ENCODE results near the gene ACVRL1.

Gene ACVRL1

DNA sequence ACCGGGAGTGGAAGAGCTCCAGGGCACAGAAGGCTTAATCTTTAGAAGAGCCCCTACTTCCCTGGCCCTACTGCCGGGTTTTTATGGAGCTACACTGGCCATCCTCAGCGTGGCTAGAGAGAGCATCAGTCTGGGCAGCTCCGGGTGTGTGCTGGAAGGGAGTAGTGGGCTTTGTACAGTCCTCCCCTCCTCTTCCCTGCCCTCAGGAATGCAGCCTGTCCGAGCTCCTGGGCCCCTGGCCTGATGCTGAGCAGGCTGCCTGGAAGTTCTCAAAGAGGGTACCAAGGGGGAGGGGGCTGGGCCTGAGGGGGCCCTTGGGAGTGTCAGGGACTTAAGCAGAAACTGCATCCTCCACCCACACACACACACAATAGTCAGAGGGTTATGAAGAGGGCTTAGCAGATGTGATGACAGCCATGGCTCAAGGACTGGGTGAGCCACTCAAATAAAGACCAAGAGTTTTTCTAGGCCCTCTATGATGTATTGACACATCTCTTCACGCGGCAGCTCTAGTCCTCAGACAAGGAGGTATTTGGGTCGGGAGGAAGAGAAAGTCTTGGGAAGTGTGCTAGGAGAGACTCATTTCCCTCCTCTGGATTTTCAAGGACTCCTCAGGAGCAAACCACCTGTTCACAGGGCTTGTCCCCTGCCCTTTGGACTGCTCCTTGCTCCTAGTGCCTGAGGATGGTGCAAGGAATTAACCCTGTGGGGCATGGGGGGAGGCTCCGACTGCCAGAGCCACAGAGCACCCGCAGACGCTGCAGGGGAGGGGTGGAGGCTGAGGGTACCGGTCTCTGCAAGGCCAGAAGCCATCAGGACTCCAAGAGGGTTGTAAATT is 42.3 kb upstream of the ACVRL1 start:
- in situ Hi-C loops (cut with MboI; ENCODE audit: low pct_unique_long_range_greater_than_20kb, low sequenced_read_pairs, unreplicated experiment) = no loop called here
- peak; percentile 37 for DNase-seq (ENCODE audit: low spot score)
- TF ChIP-seq, protein P1, sequence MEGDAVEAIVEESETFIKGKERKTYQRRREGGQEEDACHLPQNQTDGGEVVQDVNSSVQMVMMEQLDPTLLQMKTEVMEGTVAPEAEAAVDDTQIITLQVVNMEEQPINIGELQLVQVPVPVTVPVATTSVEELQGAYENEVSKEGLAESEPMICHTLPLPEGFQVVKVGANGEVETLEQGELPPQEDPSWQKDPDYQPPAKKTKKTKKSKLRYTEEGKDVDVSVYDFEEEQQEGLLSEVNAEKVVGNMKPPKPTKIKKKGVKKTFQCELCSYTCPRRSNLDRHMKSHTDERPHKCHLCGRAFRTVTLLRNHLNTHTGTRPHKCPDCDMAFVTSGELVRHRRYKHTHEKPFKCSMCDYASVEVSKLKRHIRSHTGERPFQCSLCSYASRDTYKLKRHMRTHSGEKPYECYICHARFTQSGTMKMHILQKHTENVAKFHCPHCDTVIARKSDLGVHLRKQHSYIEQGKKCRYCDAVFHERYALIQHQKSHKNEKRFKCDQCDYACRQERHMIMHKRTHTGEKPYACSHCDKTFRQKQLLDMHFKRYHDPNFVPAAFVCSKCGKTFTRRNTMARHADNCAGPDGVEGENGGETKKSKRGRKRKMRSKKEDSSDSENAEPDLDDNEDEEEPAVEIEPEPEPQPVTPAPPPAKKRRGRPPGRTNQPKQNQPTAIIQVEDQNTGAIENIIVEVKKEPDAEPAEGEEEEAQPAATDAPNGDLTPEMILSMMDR (IDR thresholded peaks at IDR 0.05; ENCODE audit: extremely low read depth, insufficient read depth, missing control alignments) = no peak

DNA sequence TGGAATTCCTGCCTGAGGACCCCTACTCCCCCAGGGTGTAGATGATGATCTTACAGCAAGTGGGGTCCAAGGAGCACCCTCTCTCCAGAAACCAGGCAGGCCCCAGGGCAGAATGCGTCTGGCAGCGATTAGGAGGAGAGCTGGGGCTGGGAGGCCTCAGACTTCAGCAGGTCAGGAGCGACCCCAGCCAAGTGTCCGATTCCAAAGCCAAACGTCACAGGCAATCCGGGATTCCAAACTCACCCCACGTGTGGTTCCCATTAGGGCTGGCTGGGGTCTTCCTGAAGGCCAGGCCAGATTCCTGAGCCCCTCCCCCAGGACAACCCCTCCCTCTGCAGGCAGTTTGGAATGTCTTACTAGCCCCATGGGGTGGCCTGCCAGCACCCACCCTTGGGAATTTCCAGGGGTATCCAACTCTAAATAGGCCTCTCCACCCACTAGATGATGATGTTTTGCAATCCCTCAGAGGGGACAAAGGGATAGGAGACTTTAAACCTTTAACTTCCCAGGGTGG is 41.5 kb upstream of the ACVRL1 start:
- TF ChIP-seq, protein P1 (IDR thresholded peaks at IDR 0.05; ENCODE audit: extremely low read depth, insufficient read depth, missing control alignments) = no peak
- in situ Hi-C loops (cut with MboI; ENCODE audit: low pct_unique_long_range_greater_than_20kb, low sequenced_read_pairs, unreplicated experiment) = no loop called here
- peak; percentile 19 for DNase-seq (ENCODE audit: low spot score)

DNA sequence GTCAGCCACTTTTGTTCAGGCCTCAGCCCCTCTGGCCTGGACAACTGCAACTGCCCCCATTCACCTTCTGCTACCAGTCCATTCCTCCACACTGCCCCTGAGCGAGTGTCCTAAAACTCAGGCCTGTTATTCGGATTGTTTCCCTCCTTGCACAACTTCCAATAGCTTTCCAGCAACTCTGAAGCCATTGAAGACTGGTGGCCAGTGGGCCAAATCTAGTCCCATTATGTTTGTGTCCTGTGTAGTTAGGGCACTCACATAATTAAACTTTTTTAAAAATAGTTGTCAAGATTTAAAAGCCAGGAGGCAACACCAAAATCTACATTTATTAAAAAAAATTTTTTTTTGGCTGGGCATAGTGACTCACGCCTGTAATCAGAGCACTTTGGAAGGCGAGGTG is 41.0 kb upstream of the ACVRL1 start:
- in situ Hi-C loops (cut with MboI; ENCODE audit: low pct_unique_long_range_greater_than_20kb, low sequenced_read_pairs, unreplicated experiment) = no loop called here
- TF ChIP-seq, protein P1 (IDR thresholded peaks at IDR 0.05; ENCODE audit: extremely low read depth, insufficient read depth, missing control alignments) = no peak
- DNase-seq (ENCODE audit: low spot score) = peak; percentile 18

DNA sequence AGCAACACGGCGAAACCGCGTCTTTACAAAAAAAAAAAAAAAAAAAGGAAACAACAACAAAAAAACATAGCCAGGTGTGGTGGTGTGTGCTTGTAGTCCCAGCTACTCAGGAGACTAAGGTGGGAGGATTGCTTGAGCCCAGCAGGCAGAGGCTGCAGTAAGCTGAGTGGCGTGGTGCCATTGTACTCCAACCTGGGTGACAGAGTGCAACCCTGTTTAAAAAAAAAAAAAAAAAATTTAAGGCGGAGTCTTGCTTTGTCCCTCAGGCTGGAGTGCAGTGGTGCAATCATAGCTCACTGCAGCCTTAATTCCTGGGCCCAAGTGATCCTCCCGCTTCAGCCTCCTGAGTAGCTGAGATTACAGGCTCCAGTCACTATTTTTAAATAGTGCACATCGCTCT is 40.5 kb upstream of the ACVRL1 start:
- in situ Hi-C loops (cut with MboI; ENCODE audit: low pct_unique_long_range_greater_than_20kb, low sequenced_read_pairs, unreplicated experiment) = no loop called here
- TF ChIP-seq, protein P1 (IDR thresholded peaks at IDR 0.05; ENCODE audit: extremely low read depth, insufficient read depth, missing control alignments) = no peak
- no peak for DNase-seq (ENCODE audit: low spot score)

DNA sequence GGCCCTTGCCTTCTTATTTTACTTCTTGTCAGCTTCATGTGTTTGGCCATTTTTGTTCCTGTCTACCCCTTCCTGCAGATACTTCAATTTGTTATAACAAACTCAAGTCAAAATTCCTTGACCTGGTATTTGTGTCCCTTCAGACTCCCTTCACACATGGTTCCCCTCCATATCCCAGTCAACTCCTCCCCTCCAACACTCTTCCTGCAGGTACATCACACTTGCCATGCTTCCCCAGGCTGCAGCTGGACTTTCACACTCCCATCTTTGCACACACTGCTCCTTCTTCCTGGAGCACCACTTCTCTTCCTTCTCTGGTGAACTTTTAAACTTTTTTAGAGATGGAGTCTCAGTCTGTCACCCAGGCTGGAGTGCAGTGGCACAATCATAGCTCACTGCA is 39.9 kb upstream of the ACVRL1 start:
- in situ Hi-C loops (cut with MboI; ENCODE audit: low pct_unique_long_range_greater_than_20kb, low sequenced_read_pairs, unreplicated experiment) = no loop called here
- DNase-seq (ENCODE audit: low spot score) = no peak
- TF ChIP-seq, protein P1 (IDR thresholded peaks at IDR 0.05; ENCODE audit: extremely low read depth, insufficient read depth, missing control alignments) = no peak

DNA sequence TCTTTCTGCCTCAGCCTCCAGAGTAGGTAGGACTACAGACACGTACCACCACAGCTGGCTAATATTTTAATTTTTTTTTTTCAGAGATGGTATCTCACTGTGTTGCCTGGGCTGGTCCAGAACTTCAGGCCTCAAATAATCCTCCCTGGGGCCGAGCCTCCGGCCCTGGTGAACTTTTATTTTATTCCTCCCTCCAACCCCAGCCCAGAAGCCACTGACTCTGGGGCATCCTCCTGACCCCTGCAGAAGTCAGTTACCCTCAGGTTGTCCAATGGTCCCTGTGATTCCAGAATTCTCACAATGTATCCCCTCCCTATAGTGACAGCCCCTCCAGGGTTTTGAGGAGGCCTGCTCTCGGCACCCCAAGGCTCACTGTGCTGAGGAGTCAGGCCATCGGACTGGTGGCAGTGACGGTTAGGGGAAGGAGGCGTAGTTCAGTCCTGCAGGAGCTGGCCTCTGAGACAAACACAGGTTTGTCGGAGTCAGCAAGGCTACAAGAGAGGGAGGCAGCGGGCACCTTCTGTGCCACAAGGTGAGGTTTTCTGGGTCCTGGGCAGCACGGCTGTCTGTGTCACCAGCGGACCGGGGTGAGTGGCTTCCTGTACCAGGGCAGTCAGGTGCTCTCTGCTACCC is 39.4 kb upstream of the ACVRL1 start:
- TF ChIP-seq, protein P1 (IDR thresholded peaks at IDR 0.05; ENCODE audit: extremely low read depth, insufficient read depth, missing control alignments) = no peak
- DNase-seq (ENCODE audit: low spot score) = peak; percentile 22

More for the DNA sequence above, 39.4 kb upstream of the ACVRL1 start:
- in situ Hi-C loops (cut with MboI; ENCODE audit: low pct_unique_long_range_greater_than_20kb, low sequenced_read_pairs, unreplicated experiment) = no loop called here

Measured in GM13977 (cell line).